ENCODE measurements around the gene PHC2.

Gene PHC2

DNA sequence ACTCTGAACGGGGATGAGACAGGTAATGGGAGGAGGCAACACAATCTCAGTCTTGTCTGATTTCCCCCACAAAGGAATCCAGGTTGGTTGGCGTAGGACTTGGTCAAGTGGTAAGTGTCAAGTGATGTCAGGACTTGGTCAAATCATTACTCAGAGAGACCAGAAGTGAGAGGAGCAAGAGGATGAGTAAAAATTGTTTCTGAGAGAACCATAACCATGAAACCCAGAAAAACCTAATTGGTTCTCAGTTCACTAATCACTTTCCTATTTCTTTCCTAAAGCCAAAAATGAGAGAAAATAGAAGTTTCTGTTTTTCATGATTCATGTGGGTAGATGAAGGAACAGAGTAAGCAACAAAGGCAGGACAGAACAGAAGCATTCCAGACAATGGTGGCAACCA lies 5.0 kb downstream of the PHC2 start:
- DNase-seq (ENCODE audit: low read depth in 2 of 2): no peak

GRCh38 chr1:33424610-33425009 lies 6.3 kb downstream of the PHC2 start:
- no peak for DNase-seq (ENCODE audit: low read depth in 2 of 2)

DNA sequence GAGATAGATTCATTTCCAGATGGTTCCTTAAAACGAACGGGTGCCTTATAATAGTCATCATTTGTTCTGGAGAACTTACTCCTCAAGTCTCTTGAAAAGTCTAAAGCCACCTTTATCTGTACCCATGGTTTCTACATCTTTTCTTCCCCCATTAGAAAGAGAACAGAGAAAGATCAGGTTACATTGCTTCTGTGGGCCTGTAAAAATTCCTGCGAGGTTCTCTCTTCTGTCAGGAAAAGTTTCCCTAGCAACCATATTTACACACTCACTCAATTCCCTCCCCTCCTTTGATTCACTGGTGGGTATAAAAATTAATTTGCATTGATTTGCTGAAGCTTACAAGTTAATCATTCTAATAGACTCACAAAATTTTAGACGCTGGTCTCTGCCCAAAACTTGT lies 6.7 kb downstream of the PHC2 start:
- DNase-seq (ENCODE audit: low read depth in 2 of 2): no peak

- DNase-seq (ENCODE audit: low read depth in 2 of 2): no peak
These were observed 9.8 kb downstream of the PHC2 start for GRCh38 chr1:33420870-33421775.

- no peak for DNase-seq (ENCODE audit: low read depth in 2 of 2)
These were observed 12.1 kb downstream of the PHC2 start for GRCh38 chr1:33418811-33419210.

- DNase-seq (ENCODE audit: low read depth in 2 of 2): no peak
These were observed 16.0 kb downstream of the PHC2 start for GRCh38 chr1:33414879-33415278.

GRCh38 chr1:33410091-33410701 lies 20.7 kb downstream of the PHC2 start:
- no peak for DNase-seq (ENCODE audit: low read depth in 2 of 2)

DNA sequence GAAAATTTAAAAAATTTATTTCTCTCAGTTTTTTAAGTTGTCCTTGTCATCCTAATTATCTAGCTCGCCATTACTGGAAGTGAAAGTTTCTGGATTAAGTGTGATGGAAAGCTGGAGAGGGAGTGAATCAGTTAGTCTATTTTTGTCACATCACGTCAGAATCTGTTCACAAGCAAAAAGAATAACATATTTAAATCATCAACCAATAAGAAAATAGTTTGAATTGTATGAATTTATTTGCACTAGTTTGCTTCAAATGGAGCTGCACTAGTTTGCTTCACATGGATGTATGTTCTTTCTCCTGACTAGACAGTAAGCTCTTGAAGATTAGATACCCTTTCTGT lies 22.8 kb downstream of the PHC2 start:
- DNase-seq (ENCODE audit: low read depth in 2 of 2): no peak

- no peak for DNase-seq (ENCODE audit: low read depth in 2 of 2)
These were observed 23.4 kb downstream of the PHC2 start for GRCh38 chr1:33407352-33408092.

GRCh38 chr1:33402206-33402605 lies 28.7 kb downstream of the PHC2 start:
- no peak for DNase-seq (ENCODE audit: low read depth in 2 of 2)

- no peak for DNase-seq (ENCODE audit: low read depth in 2 of 2)
These were observed 29.4 kb downstream of the PHC2 start for GRCh38 chr1:33401471-33401870.

DNA sequence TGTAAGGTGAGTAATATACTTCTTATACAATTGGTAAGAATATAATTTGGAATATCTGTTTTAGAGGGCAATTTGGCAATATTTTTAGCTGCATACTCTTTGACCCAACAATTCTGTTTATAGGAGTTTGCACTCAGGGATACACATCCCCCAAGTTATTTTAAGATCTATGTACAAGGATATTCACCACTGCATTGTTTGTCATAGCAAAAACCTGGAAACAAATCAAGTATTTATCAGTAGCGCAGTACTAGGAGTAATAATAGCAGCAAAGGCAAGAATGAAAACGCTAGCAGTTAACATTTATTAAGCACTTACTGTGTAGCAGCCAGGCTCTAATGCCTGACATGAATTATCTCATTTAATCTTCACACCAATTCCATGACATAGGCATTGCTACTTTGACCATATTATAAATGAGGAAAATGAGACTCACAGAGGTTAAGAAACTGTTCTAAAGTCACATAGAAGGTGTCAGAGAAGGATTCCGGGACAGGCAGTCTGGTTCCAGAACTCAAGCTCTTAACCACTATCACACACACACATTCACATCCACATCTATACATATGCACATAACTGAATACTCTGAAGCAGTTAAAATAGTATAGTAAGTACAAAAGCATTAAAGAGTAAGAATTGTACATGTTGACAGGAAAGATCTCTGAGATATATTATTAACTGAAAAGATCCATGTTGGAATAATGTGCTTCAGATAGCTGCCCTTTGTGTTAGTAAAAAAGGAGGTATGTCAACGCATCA lies 30.6 kb downstream of the PHC2 start:
- no peak for DNase-seq (ENCODE audit: low read depth in 2 of 2)

GRCh38 chr1:33399375-33399774 lies 31.5 kb downstream of the PHC2 start:
- DNase-seq (ENCODE audit: low read depth in 2 of 2): no peak

- no peak for DNase-seq (ENCODE audit: low read depth in 2 of 2)
These were observed 32.9 kb downstream of the PHC2 start for GRCh38 chr1:33397994-33398393.

DNA sequence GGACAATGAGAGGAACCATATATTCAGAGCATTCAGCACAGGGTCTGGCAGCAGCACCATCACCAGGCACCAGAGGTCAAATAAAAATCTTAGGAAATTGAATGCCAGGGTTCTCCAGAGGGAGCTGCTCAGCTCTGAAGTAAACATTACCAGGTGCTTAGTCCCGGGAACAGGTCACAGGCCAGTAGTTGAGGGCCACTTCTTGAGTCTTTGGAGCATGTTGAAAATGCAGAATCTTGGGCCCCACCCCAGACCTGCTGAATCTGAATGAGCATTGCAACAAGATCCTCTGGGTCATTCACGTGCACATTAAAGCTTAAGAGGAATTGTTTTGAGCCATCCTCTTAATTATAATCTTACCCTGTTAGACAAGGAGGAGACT lies 33.8 kb downstream of the PHC2 start:
- no peak for DNase-seq (ENCODE audit: low read depth in 2 of 2)

DNA sequence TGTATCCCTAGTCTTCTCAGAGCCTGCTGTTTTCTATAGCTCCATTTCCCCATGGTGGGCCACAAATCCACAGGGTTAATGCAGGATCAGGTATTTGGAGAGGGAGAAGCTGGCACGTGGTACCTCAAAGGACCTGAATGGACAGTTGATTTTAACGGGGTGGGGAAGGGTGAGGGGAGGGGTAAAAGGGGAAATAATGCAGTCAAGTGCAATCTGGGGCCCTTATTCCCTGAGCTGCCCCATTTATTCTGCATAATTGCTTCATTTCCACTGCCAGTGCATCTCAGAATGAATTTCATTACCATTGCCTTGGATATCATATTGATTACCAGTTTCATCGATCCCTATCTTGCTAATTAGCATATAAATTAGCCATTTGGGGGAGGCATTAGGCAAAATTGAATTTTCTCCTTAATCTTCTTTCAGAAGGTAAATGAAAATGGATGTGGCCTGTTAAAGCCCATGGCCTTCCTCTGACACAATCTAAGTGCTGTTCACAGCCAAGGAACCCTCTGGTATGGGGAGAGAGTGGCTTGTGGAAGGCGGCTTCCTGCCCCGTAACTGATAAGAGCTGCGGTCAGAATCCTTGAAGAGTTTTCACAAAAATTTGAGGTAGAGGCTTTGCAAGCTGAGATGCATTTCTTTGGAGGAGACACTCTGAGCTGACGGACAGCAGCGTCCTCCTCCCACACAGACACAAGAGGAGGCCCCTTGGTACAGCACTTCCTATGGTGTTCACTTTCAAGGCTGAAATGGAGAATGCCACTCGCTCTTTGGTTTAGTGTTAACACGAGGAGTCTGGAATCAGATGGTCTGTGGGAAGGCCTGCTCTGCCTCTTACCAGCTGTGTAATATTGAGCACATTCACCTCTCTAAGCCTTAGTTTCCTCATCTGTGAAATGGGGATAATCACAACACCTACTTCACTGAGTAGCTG lies 34.4 kb downstream of the PHC2 start:
- DNase-seq (ENCODE audit: low read depth in 2 of 2): no peak

- no peak for DNase-seq (ENCODE audit: low read depth in 2 of 2)
These were observed 36.1 kb downstream of the PHC2 start for GRCh38 chr1:33394770-33395169.

DNA sequence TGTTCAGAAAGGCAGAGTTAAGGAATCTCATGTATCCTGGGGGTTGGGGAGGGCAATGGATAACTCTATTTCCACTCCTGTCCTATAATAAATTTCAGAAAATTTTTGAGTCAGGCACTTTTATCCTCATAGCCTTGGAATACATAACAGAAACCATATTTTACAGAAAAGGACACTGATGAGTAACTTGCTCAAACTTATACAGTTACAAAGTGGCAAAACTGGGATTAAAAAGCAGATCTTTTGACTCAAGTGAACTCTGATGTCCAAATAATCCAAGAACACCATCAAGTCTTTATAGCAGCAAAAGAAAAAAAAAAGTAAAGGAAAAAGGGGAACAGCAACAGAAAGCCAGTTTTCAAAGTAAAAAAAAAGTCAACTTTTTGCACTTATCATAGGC lies 36.9 kb downstream of the PHC2 start:
- DNase-seq (ENCODE audit: low read depth in 2 of 2): no peak

DNA sequence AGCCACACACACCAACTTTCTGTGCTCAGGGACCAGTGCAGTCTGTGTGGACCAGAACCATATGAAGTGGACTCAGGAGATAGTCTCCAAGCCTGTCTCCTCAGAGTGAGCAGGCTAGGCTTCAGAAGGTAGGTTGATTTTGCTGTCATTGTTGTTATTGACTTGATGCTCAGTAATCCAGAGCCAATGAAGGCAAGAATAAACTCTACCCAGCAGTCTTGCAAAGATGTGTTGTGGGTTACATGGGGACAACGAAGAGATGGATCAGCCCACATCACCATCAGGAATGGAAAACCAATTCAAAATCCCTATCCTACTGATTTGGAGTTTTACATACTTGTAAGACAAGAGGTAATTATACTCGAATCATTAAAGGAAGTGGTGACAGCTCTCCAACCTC lies 37.4 kb downstream of the PHC2 start:
- no peak for DNase-seq (ENCODE audit: low read depth in 2 of 2)

DNA sequence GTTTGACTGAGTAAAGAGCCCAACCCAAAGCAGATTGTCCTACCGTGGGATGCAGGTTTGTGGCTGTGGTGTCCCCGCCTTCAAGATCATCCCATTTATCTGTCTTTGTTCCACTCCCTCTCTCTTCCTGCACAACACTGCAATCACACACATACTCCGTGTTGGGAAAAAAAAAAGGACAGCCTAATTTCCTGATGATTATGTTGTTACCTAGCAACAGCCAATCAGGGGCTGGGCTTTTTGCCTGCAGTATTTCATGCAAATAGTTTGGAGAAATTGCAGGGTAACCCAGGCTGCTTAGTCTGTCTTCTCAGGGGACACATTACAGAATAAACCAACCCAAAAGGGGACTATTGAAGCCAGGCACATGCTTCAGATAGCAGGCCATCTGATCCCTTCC lies 38.3 kb downstream of the PHC2 start:
- DNase-seq (ENCODE audit: low read depth in 2 of 2): no peak

DNA sequence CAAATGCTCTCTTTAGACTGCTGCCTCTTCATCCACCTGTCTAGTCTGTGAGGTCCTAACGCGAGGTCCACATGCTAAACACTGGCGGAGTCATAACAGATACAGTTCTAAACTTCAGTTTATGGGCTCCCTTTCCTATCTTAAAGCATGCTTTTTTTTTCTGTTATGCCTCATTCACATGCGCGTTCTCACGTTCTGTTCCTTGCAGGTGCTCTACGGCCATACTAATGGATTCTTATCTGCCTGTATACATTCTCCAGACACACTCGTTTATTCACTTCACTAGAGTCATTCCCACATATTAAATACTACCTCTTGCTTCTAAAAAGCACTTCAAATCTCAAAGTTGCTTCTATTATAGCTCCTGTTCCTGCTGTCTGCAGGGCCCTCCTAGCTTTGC lies 38.7 kb downstream of the PHC2 start:
- DNase-seq (ENCODE audit: low read depth in 2 of 2): no peak
